Measurements from ENCODE around the gene CIDEB. TPM values are rescaled to one million over a fixed set of nuclear protein-coding genes. Genes with fewer than 3 reads are reported as not detected.

The CIDEB gene
- total RNA-seq, 1 experiment from 2014 or later, result not detected

- Histone ChIP-seq H2BK12ac (ENCODE audit: insufficient read length, low read depth, low read length) (no peak overlapping the region), H3K9me3 (ENCODE audit: control insufficient read depth, low read depth, low read length) (no peaks in the 10 kb centered on the region), H3K14ac (ENCODE audit: insufficient read depth, low read length) (no peak overlapping the region), H3K23ac (ENCODE audit: insufficient read length, low read depth, low read length) (no peak overlapping the region), H3K79me2 (ENCODE audit: insufficient read depth, low read length) (no peaks in the 10 kb centered on the region), H3K27ac (ENCODE audit: insufficient read length, low read depth, low read length) (no peak overlapping the region), H3K4me2 (ENCODE audit: insufficient read depth, insufficient read length, low read length) (no peak overlapping the region), H2BK5ac (ENCODE audit: insufficient read length, low read length) (no peak overlapping the region), H3K9ac (ENCODE audit: extremely low read depth, insufficient read length, low read length) (no peak overlapping the region), H2AK5ac (ENCODE audit: insufficient read length, low read length) (no peak overlapping the region), H2BK20ac (ENCODE audit: low read depth, low read length, poor library complexity, severe bottlenecking) (no peak overlapping the region), H3K79me1 (ENCODE audit: insufficient read depth, low read depth, low read length, poor library complexity, severe bottlenecking) (no peaks in the 10 kb centered on the region), H4K91ac (ENCODE audit: insufficient read length, low read depth, low read length) (no peak overlapping the region), H4K8ac (replicated peaks; ENCODE audit: insufficient read length, low read depth, low read length) (no peak overlapping the region), H3K4ac (ENCODE audit: low read depth, low read length) (no peak overlapping the region), H4K20me1 (ENCODE audit: control insufficient read depth, insufficient read depth, insufficient read length) (no peaks in the 10 kb centered on the region), H3K4me1 (ENCODE audit: insufficient read depth, low read length) (no peaks in the 10 kb centered on the region), H2AFZ (ENCODE audit: low read length) (no peak overlapping the region), H3T11ph (ENCODE audit: low read length) (no peak overlapping the region), H3K27me3 (ENCODE audit: insufficient read depth, low read length) (no peaks in the 10 kb centered on the region), H4K5ac (ENCODE audit: insufficient read length, low read depth, low read length) (no peak overlapping the region), H3K18ac (ENCODE audit: insufficient read length, low read depth, low read length) (no peak overlapping the region), H3K23me2 (ENCODE audit: insufficient read length, low read depth, low read length, poor library complexity, severe bottlenecking) (no peaks in the 10 kb centered on the region), H2BK120ac (ENCODE audit: low read depth, low read length, poor library complexity, severe bottlenecking) (no peak overlapping the region), H2BK15ac (ENCODE audit: low read depth, low read length) (no peak overlapping the region), H3K56ac (ENCODE audit: insufficient read length, low read depth, low read length) (no peak overlapping the region)
- TF ChIP-seq, protein P1, sequence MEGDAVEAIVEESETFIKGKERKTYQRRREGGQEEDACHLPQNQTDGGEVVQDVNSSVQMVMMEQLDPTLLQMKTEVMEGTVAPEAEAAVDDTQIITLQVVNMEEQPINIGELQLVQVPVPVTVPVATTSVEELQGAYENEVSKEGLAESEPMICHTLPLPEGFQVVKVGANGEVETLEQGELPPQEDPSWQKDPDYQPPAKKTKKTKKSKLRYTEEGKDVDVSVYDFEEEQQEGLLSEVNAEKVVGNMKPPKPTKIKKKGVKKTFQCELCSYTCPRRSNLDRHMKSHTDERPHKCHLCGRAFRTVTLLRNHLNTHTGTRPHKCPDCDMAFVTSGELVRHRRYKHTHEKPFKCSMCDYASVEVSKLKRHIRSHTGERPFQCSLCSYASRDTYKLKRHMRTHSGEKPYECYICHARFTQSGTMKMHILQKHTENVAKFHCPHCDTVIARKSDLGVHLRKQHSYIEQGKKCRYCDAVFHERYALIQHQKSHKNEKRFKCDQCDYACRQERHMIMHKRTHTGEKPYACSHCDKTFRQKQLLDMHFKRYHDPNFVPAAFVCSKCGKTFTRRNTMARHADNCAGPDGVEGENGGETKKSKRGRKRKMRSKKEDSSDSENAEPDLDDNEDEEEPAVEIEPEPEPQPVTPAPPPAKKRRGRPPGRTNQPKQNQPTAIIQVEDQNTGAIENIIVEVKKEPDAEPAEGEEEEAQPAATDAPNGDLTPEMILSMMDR (conservative IDR thresholded peaks at IDR 0.05), result no peak
- WGBS (ENCODE audit: extremely low coverage, insufficient read length, low lambda C conversion rate), result no CpG with 5 or more reads among the region's 4 CpGs
- no peak for DNase-seq
- Mint-ChIP-seq H3K27ac (no peak overlapping the region), H3K4me3 (no peak overlapping the region), H3K27me3 (ENCODE audit: low read depth) (no peaks in the 10 kb centered on the region), H3K36me3 (ENCODE audit: insufficient read depth in 1 of 3, low read depth in 3 of 3) (peaks cover 0 to 7% (median under 1%) of the 10 kb centered on the region in 3 experiments; a peak in 2 of 7 replicates), H3K9me3 (no peaks in the 10 kb centered on the region), H3K4me1 (peaks cover 2% of the 10 kb centered on the region in 2 experiments; a peak in 1 of 4 replicates)
These were observed 22.4 kb downstream of the CIDEB start for GRCh38 chr14:24285351-24285750.
